Testis (tissue), 2 donors: ENCODE measurements around the gene SPATA46.

Source experiments
- POLR2A ChIP-seq: fragments of 450-650 bp; IDR thresholded peaks from one replicate; pipeline ENCODE4 v1.6.1; 2017; ENCODE audit warnings: antibody characterized with exemption, mild to moderate bottlenecking, moderate library complexity
- TF ChIP-seq, protein P1 (sequence below), 3 experiments: fragments of 450-650 bp in 2 of 3; fragments of 200-600 bp in 1 of 3; sonication (generic) in 1 of 3; IDR thresholded peaks; one replicate each; pipeline ENCODE4 v1.5.1; 2016 to 2019; ENCODE audit warnings: antibody characterized with exemption in 3 of 3, mild to moderate bottlenecking in 2 of 3, moderate library complexity in 1 of 3

DNA sequence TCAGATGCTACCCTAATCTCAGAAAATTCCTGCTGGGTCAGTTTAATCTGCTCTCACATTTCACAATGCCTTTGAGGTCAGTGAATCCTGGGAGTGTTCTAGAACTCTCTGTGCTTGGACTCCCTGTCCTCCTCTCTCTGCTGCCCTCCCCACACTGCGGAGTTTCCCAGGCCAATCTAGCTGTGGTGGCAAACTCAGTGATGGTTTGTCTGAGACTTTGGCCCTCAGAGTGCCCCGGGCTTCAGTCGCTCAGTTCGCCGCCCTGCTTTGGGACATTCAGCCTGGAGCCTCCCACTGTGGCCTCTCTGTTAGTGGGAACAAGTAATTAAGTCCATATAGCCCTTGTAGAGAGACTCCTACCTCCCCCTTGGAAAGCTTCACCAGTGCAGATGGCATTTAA is 12.0 kb upstream of the SPATA46 start:
- TF ChIP-seq, protein P1, sequence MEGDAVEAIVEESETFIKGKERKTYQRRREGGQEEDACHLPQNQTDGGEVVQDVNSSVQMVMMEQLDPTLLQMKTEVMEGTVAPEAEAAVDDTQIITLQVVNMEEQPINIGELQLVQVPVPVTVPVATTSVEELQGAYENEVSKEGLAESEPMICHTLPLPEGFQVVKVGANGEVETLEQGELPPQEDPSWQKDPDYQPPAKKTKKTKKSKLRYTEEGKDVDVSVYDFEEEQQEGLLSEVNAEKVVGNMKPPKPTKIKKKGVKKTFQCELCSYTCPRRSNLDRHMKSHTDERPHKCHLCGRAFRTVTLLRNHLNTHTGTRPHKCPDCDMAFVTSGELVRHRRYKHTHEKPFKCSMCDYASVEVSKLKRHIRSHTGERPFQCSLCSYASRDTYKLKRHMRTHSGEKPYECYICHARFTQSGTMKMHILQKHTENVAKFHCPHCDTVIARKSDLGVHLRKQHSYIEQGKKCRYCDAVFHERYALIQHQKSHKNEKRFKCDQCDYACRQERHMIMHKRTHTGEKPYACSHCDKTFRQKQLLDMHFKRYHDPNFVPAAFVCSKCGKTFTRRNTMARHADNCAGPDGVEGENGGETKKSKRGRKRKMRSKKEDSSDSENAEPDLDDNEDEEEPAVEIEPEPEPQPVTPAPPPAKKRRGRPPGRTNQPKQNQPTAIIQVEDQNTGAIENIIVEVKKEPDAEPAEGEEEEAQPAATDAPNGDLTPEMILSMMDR (IDR thresholded peaks at IDR 0.05): no peak
- no peak for TF ChIP-seq POLR2A
